Fibroblast of villous mesenchyme (primary cell): Measurements from ENCODE around the gene PITX2. TPM values are rescaled to one million over a fixed set of nuclear protein-coding genes. Genes with fewer than 3 reads are reported as not detected.

Experiments used
- DNase-seq: peaks from one replicate; pipeline ENCODE4 v3.0.0-alpha.2; 2010; ENCODE audit warnings: low read depth
- H3K4me3 ChIP-seq: 2 replicates; pipeline ENCODE4 v1.5.1; 2011; ENCODE audit warnings: low read depth, mild to moderate bottlenecking, low read length
- CTCF ChIP-seq: IDR thresholded peaks from 2 replicates; pipeline ENCODE4 v1.5.1; 2012; ENCODE audit warnings: low read depth, mild to moderate bottlenecking, low read length; ENCODE audit not compliant: insufficient read depth
- total RNA-seq: library from RNA; depleted of rRNA; stranded (reverse); fragments of >200 nt; gene quantifications from 2 replicates; pipeline ENCODE4 v1.2.3, GENCODE V29; 2012

PITX2 gene
- total RNA-seq, 1 donor, result 7.8 TPM

- H3K4me3 ChIP-seq, result no peak overlapping the region
- no peak for TF ChIP-seq CTCF
- peak; percentile 86 for DNase-seq
These were observed 41.0 kb upstream of the PITX2 start for GRCh38 chr4:110663738-110664444.

GRCh38 chr4:110663206-110663605 is 40.3 kb upstream of the PITX2 start:
- H3K4me3 ChIP-seq, result no peak overlapping the region
- peak; percentile 89 for DNase-seq
- TF ChIP-seq CTCF, result no peak

- peak; percentile 19 for DNase-seq
- no peak overlapping the region for H3K4me3 ChIP-seq
- no peak for TF ChIP-seq CTCF
These were observed 37.9 kb upstream of the PITX2 start for GRCh38 chr4:110660755-110661154.

GRCh38 chr4:110654254-110654635 is 31.4 kb upstream of the PITX2 start:
- TF ChIP-seq CTCF, result no peak
- no peak overlapping the region for H3K4me3 ChIP-seq
- peak; percentile 54 for DNase-seq

- DNase-seq, result no peak
- no peak overlapping the region for H3K4me3 ChIP-seq
- TF ChIP-seq CTCF, result no peak
These were observed 30.7 kb upstream of the PITX2 start for GRCh38 chr4:110653321-110654253.

GRCh38 chr4:110644008-110644407 is 21.1 kb upstream of the PITX2 start:
- H3K4me3 ChIP-seq, result no peak overlapping the region
- no peak for DNase-seq
- TF ChIP-seq CTCF, result no peak
